CD4-positive, alpha-beta T cell treated with Interleukin-17A for 1 hour (primary cell): ENCODE data around the gene CARD18.

ENCODE experiments used
- DNase-seq: peaks from one replicate; pipeline ENCODE4 v3.0.0-alpha.2; 2020

Gene CARD18, protein sequence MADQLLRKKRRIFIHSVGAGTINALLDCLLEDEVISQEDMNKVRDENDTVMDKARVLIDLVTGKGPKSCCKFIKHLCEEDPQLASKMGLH

DNA sequence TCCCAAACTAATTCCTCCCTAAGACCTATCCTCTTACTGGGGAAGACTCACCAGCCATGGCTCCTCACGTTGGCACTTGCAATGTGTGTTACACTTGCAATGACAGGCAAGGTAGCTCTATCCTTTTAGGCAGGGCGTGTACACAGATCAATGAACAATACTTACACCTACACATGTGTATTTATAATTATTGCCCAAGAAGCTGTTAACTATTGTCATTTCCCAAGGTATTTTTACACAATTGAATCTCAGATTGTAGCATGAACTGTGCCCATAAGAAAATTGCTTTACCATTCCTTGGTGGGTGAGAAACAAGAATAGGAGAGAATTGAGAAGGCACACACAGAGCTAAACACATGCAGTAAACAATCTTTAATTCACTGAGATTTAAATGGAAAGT is at the start of gene CARD18:
CARD18 (minus strand) TSS at position 101 of the 400 bp plus-strand sequence; CDS start at position 58, 43 bp downstream.
- DNase-seq: no peak

- no peak for DNase-seq
Measured at GRCh38 chr11:105183987-105184386, 44.4 kb upstream of the CARD18 start.

DNA sequence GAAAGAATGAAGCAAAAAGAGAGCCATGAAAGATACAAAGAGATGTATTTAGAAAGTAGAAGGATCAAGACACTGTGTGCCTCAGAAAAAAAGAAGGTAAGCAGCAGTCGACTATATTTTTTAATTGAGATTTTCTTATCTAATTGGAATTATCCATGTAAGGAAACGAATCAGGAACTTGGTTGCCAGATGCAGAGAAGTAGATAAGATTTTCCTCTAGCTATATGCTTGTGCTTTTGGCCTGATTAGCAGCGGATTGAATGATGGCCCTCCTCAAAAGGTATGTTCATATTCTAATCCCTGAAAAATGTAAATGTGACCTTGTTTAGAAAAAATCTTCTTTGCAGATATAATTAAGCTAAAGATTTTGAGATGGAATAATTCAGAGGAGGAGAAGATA is 43.9 kb upstream of the CARD18 start:
- DNase-seq: no peak

- DNase-seq: no peak
Measured at GRCh38 chr11:105181521-105181920, 42.0 kb upstream of the CARD18 start.

DNA sequence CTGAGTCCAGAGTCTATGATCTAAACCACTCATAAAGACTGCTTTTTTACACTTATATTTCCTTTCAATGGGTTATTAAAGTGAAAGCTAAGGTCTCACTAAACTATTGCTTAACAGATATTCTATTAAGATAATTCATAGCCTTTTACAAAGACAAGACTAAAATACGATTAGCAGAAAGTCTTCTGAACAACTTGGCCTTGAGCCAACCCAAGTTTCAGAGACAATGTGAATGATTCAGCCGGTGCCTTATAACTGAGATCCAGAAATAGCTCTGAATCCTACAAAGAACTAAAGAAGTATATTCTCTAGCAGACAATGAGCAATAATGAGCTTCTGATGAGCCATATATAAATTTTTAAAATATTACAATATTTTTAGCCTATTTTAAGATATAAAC is 41.5 kb upstream of the CARD18 start:
- no peak for DNase-seq

DNA sequence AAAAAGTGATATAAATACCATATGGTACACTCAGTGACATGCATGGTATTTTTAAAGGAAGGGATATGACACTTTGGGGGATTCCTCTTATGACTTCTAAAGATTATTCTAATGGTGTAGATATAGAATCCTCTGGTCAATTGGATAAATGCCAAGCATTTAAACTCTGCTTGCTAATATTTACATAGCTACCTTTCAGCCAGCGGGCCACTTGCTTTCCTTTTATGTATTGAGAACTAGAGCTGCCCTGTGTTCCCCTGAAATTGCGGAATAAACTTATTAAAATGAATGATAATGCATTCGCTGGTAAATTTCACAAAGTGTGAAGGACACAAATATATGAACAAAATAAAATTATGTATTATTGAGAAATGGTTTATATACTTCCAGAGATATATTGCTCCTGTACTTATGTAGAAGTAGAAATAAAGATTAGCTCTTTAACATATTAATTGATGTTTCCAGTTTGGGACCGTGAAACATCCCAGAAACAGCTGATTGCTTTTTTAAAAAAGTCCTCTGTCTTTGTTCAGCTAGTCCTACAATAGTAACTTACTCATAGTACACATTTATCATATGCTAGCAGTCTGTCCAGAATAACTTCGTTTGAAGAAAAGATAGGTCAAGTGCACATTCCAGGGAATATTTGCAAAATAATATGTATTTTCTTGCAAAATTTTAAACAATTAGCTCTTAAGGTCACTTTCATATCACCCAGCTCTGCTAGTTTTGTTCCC is 40.1 kb upstream of the CARD18 start:
- no peak for DNase-seq

DNA sequence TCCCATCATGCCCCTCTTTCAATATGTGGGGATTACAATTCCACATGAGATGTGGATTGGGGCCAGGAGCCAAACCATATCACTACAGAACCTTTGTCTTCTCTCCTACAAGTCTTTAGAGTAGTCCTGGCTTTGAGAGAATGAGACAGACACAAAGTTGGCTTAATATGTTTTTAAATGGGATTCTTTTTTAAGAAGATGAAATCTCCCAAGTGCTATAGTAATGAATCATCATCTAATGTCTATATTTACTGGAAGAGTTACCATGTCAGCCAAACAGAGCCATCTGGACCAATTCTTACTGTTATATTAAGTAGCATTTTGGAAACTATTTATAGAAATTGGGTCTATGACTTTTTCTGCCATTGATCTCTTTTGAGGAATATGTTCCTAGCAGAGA is 38.1 kb upstream of the CARD18 start:
- no peak for DNase-seq

DNA sequence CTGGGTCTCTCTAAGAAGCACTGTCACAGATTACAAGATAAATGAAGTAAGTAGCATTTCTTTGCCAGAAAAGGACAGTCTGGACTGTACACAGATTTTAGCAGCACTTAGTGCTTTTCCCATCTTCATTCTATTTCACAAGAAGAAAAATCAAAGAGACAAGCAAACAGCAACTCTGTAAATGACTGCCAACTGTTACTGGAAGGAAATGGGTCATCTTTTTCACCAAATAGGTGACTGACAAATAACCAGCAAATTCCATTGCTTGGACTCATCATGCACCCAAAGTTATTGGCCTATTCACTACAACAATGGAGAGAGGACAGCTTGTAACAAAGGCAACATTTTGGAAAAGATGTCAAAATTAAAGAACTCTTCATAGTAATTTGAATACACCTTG is 28.9 kb upstream of the CARD18 start:
- DNase-seq: no peak

DNA sequence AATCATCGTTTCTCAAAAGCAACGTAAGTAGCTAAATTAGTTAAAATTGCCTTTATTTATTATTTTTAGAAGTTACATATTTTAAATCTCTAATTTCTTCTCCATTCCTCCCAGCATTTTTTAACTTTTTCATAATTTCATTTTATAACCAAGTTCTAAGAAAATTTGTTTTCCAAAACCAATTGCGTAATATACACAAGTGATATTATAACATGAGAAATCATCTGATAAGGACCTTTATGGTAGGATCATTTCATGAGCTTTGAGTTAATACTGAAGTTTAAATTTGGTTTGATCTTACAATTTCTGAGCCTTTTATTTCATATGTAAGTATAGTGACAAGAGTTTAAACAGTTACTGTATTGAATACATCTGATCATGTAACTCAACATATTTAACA is 27.7 kb upstream of the CARD18 start:
- no peak for DNase-seq

GRCh38 chr11:105164208-105164607 is 24.6 kb upstream of the CARD18 start:
- no peak for DNase-seq

DNA sequence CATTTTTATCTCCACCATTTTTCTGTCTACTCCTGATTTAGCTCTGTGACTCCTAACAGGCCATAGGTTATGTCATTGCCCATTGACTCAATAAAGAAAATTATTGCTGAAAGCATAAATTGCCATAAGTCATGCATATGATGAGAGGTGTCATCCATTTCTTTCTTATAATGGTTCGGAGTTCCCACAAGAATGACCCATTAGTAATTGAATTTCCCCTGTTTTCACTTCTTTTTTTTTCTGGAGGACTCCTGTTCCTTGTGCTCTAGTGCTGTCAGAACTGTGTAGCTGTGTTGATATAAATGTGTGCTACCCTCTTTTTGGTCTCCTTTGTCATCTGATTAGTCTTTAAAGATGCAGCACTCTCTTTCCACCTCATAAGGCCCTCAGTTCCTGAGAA is 22.9 kb upstream of the CARD18 start:
- DNase-seq: no peak

- DNase-seq: no peak
Measured at GRCh38 chr11:105158436-105158835, 18.9 kb upstream of the CARD18 start.

GRCh38 chr11:105156720-105157119 is 17.2 kb upstream of the CARD18 start:
- DNase-seq: no peak

DNA sequence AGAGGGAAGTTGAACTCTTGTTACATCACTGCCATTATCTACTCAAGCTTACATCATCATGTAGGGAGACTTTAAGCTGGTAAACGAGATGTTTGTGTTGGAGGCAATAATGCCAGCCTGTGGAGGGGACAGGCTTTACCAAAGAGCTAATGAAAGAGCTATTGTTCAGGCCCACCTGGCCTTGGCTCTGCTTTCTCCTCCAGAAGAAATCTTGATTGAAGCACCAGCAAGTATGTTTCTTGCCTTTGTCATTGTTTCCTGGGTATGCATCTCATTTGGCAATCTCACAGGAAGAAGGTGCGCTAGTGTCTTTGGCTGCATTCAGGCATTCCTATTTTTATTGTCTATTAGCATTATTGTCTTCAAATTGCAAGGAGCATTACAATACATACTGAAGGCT is 16.7 kb upstream of the CARD18 start:
- DNase-seq: no peak

DNA sequence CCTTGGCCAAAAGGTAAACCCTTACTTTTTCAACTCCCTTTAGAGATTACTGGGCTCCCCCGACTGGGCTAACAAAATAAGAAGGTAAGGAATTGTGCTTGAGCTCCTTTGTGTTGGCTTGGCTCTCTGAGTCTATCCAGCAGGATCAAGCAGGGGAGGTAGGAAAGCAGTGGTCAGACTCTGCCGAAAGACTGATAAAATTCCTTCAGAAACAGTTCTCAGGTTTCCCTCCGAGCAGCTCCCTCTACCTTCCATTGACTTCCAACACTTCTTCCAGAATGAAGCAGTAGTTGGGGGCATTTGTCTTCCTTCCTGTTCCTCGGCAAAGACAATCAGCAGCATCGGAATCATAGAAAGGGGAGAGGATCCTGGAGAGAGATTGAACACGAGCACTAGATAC is 16.1 kb upstream of the CARD18 start:
- no peak for DNase-seq

DNA sequence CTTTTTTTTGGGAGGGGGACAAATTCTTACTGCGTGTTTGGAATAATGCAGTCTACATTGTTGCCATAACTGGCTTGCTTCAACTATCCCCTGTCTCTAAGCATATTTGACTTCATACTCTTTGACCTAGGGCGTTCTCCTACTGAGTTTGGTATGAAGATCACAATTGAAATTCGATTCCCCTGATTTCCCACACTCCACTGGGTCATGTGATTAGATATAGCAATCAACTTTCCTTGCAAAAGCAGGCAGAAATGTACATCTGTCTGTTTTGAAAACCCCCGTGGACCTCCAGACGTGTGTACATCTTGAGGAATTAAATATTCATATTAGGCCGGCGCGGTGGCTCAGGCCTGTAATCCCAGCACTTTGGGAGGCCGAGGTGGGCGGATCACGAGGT is 13.8 kb upstream of the CARD18 start:
- DNase-seq: no peak

- no peak for DNase-seq
Measured at GRCh38 chr11:105152560-105152959, 13.0 kb upstream of the CARD18 start.

GRCh38 chr11:105152021-105152512 is 12.5 kb upstream of the CARD18 start:
- DNase-seq: no peak

DNA sequence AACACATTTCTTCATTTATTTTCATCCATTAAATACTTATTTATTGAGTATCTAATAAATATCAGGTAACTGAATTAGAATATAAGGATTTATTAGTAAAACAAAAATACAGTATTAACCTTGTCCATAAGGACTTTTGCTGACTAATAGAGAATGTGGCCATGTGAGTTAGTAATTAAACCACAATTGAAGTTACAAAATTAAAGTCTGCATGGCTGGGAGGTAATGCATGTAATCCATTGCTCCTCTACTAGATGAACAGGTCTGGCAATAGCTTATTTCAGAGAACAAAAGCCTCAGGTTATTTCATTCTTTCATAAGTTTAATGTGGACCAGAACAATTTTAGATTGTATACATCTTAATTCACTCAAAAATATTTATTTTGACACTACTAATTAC is 9.9 kb upstream of the CARD18 start:
- no peak for DNase-seq

- DNase-seq: no peak
Measured at GRCh38 chr11:105148241-105148640, 8.7 kb upstream of the CARD18 start.

DNA sequence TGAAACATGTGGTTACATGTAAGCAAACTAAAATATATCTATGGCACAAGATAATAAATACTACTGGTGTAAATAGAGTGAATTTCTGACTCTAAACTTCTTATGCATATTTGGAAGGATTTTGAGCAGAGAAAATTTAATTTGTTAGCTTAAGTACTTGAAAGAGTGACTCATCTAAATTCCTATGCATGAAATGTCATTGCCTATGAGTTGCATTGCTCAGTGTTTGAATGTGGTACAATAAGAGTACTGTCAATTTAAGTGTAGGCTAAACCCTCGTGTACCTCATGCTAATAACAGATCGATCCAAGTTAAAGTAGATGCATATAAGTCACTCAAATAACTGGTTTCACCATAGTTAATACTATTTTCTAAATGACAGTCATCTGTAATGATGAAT is 5.3 kb upstream of the CARD18 start:
- no peak for DNase-seq

- no peak for DNase-seq
Measured at GRCh38 chr11:105142167-105142566, 2.6 kb upstream of the CARD18 start.

DNA sequence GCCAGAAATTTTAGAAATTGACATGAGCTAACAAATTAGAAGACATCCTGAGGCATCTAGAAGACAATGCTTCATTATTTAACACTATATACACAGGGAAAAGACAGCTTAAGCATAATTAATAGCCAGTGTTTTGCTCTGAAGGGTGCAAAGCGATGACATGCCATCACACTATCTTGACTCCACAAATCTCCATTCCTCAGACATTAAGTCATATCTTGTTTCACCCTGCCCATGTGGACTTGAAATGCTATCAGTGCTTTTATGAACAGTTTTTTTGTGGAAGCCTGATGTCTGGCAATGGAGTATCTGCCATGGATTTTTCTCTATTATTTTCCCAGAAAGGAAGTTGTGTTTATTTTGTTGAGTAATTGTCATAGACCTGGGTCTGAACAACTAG is 2.3 kb downstream of the CARD18 start:
- no peak for DNase-seq

DNA sequence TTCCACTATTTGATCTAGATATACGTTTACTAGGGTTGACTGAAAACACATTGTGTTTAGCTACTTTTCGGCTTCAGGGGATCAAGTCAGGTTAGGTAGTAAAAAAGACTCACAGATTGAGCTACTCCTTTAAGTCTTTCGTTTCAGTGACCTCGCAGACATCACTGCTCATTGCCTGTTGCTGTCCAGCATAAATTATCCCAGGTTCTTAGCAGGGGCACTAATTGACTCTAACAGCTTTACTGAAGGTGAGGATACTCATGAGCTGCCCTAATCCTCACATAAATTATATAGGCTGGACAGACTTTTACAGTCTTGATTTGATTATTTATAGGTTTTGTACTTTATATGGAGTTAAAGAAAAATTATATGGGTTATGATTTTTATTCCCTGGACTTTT is 3.7 kb downstream of the CARD18 start:
- no peak for DNase-seq
